ENCODE data around the gene P2RX1.
"Not testable (repeated sequence)": the region's sequence is repeated elsewhere in the genome, so short reads cannot be mapped to it uniquely, and the experiment has no call there.

The P2RX1 gene

GRCh38 chr17:3857261-3858105 is 58.8 kb downstream of the P2RX1 start:
- DNase-seq (ENCODE audit: low read depth, low spot score) = no peak

GRCh38 chr17:3854204-3854603 is 62.1 kb downstream of the P2RX1 start:
- DNase-seq (ENCODE audit: low read depth, low spot score) = not testable (repeated sequence)

- DNase-seq (ENCODE audit: low read depth, low spot score) = no peak
These were observed 63.7 kb downstream of the P2RX1 start for GRCh38 chr17:3852561-3852960.

- DNase-seq (ENCODE audit: low read depth, low spot score) = no peak
These were observed 64.7 kb downstream of the P2RX1 start for GRCh38 chr17:3851461-3852100.

- DNase-seq (ENCODE audit: low read depth, low spot score) = no peak
These were observed 67.9 kb downstream of the P2RX1 start for GRCh38 chr17:3848229-3848835.

- DNase-seq (ENCODE audit: low read depth, low spot score) = no peak
These were observed 69.0 kb downstream of the P2RX1 start for GRCh38 chr17:3847165-3847670.

Measured in ELF-1 (cell line).